A673 (cell line): ENCODE results near the gene TCF12. TPM values are rescaled to one million over a fixed set of nuclear protein-coding genes. Genes with fewer than 3 reads are reported as not detected.
A peak's percentile ranks its signal among the peaks of the same experiment; 100 is the strongest.

Experiments used
- Bru-seq: library from RNA; stranded (reverse); fragments of 400-500 nt; gene quantifications from one replicate; lab custom pipeline; 2021; lab: Mats Ljungman, UMichigan
- BruChase-seq, 2 experiments: library from RNA; stranded (reverse); fragments of 400-500 nt; gene quantifications; one replicate each; lab custom pipeline; 2021; lab: Mats Ljungman, UMichigan
- BruUV-seq: library from RNA; stranded (reverse); fragments of 400-500 nt; replicated peaks from 2 replicates; lab custom pipeline; 2021; lab: Mats Ljungman, UMichigan
- CTCF ChIA-PET: fragments of 300-600 bp; sonication (Branson Sonifier 250); formaldehyde crosslinking; loops from one replicate; lab custom pipeline; 2022; ENCODE audit warnings: antibody characterized with exemption; lab: Charles Lee
- POLR2A ChIA-PET: fragments of 300-600 bp; sonication (Branson Sonifier 250); formaldehyde crosslinking; loops from one replicate; lab custom pipeline; 2022; ENCODE audit warnings: antibody characterized with exemption; ENCODE audit not compliant: low non-redundant PET; lab: Charles Lee
- DNase-seq: peaks from one replicate; pipeline ENCODE4 v3.0.0-alpha.2; 2015; ENCODE audit warnings: low spot score
- H3K27ac ChIP-seq: fragments of 200-600 bp; sonication (generic); 2 replicates; pipeline ENCODE4 v1.5.1; 2016; ENCODE audit warnings: mixed run types, low read depth, mild to moderate bottlenecking, mixed read lengths, antibody characterized with exemption, low read length; ENCODE audit not compliant: poor library complexity, severe bottlenecking
- H3K27me3 ChIP-seq: fragments of 200-600 bp; sonication (generic); replicated peaks from 2 replicates; pipeline ENCODE4 v1.6.1; 2017; ENCODE audit warnings: mixed run types, low read depth, mild to moderate bottlenecking, mixed read lengths, antibody characterized with exemption, low read length; ENCODE audit not compliant: insufficient read depth, poor library complexity
- H3K36me3 ChIP-seq: fragments of 200-600 bp; sonication (generic); 2 replicates; pipeline ENCODE4 v1.6.1; 2016; ENCODE audit warnings: mixed run types, mild to moderate bottlenecking, mixed read lengths, antibody characterized with exemption, low read length; ENCODE audit not compliant: insufficient read depth, poor library complexity, severe bottlenecking
- H3K4me1 ChIP-seq: fragments of 200-600 bp; sonication (generic); 2 replicates; pipeline ENCODE4 v1.6.1; 2017; ENCODE audit warnings: mixed run types, mild to moderate bottlenecking, mixed read lengths, antibody characterized with exemption, low read length; ENCODE audit not compliant: insufficient read depth, poor library complexity, severe bottlenecking
- H3K4me3 ChIP-seq: fragments of 200-600 bp; sonication (generic); 2 replicates; pipeline ENCODE4 v1.5.1; 2016; ENCODE audit warnings: low read depth, mixed run types, mild to moderate bottlenecking, mixed read lengths, low read length; ENCODE audit not compliant: poor library complexity, severe bottlenecking
- H3K9me3 ChIP-seq: fragments of 200-600 bp; sonication (generic); 2 replicates; pipeline ENCODE4 v1.6.1; 2016; ENCODE audit warnings: mixed run types, low read depth, mild to moderate bottlenecking, mixed read lengths, antibody characterized with exemption, low read length; ENCODE audit not compliant: poor library complexity, severe bottlenecking
- EZH2 ChIP-seq: fragments of 200-600 bp; sonication (generic); IDR thresholded peaks from 2 replicates; pipeline ENCODE4 v1.6.1; 2017; ENCODE audit warnings: borderline replicate concordance, low read depth, mild to moderate bottlenecking, mixed read lengths, antibody characterized with exemption, low read length; ENCODE audit not compliant: poor library complexity, severe bottlenecking
- intact Hi-C: fragments of 100-400 bp; cut with micrococcal nuclease; formaldehyde crosslinking; loops from one replicate; pipeline ENCODE4 v1.10.0; 2022; ENCODE audit not compliant: unreplicated experiment
- long read RNA-seq: library from polyadenylated mRNA; stranded (forward); transcript quantifications from one replicate; pipeline ENCODE4 v2.0.0, GENCODE V29; 2022
- total RNA-seq: library from RNA; stranded (reverse); gene quantifications from 2 replicates; pipeline ENCODE4 v1.2.3, GENCODE V29; 2021
- TF ChIP-seq, protein P1 (sequence below): fragments of 300-800, 200-600 bp; sonication (generic); conservative IDR thresholded peaks from 2 replicates; pipeline ENCODE4 v1.5.1; 2017; ENCODE audit warnings: low read depth, mild to moderate bottlenecking, antibody characterized with exemption, low read length, moderate library complexity, mixed read lengths

The TCF12 gene
- total RNA-seq (331 and 351 TPM in 2 replicates), Bru-seq, nascent RNA (percentile 98 among the genes with signal in this experiment), BruChase-seq, experiment 1, labeled RNA remaining after a 2-hour chase (percentile 93 among the genes with signal in this experiment), BruChase-seq, experiment 2, labeled RNA remaining after a 6-hour chase (percentile 93 among the genes with signal in this experiment)
- long read RNA-seq, full-length matches to known transcripts: 200 of 313 reads
- long read RNA-seq, partial matches to known transcripts: 36 of 313 reads
- long read RNA-seq, other reads (novel, unspliced or antisense): 77 of 313 reads

- CTCF ChIA-PET: interaction anchor here (0.7 to 1.0 kb wide), 3 partner anchors 10 to 427 kb away, joined by 3 read pairs; no protein-coding TSS in a partner anchor
- H3K36me3 ChIP-seq: peaks cover 28% of the 10 kb centered on the region
- H3K4me1 ChIP-seq: peaks cover 25% of the 10 kb centered on the region
- TSS peak; percentile 47 for BruUV-seq
- H3K27ac ChIP-seq: peak within 1 kb of the TSS; percentile 99
- peak within 1 kb of the TSS; percentile 77 for H3K4me3 ChIP-seq
- POLR2A ChIA-PET: interaction anchor here (0.6 kb wide), 1 partner anchor 841 kb away, joined by 3 read pairs; no protein-coding TSS in a partner anchor
- H3K9me3 ChIP-seq: peaks cover 7% of the 10 kb centered on the region
- intact Hi-C loops: loop anchor here (1.0 to 10.0 kb wide), 4 partner anchors 31 to 607 kb away; no protein-coding TSS in a partner anchor
- peak; percentile 99 for DNase-seq
- H3K27me3 ChIP-seq: no peaks in the 10 kb centered on the region
- TF ChIP-seq, protein P1, sequence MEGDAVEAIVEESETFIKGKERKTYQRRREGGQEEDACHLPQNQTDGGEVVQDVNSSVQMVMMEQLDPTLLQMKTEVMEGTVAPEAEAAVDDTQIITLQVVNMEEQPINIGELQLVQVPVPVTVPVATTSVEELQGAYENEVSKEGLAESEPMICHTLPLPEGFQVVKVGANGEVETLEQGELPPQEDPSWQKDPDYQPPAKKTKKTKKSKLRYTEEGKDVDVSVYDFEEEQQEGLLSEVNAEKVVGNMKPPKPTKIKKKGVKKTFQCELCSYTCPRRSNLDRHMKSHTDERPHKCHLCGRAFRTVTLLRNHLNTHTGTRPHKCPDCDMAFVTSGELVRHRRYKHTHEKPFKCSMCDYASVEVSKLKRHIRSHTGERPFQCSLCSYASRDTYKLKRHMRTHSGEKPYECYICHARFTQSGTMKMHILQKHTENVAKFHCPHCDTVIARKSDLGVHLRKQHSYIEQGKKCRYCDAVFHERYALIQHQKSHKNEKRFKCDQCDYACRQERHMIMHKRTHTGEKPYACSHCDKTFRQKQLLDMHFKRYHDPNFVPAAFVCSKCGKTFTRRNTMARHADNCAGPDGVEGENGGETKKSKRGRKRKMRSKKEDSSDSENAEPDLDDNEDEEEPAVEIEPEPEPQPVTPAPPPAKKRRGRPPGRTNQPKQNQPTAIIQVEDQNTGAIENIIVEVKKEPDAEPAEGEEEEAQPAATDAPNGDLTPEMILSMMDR: peak; percentile 60
- no peak for TF ChIP-seq EZH2
These were observed at the start of gene TCF12 for GRCh38 chr15:56918046-56918938. TCF12 (plus strand) TSS chr15:56918644; CDS start chr15:56919914, 1,270 bp downstream.

DNA sequence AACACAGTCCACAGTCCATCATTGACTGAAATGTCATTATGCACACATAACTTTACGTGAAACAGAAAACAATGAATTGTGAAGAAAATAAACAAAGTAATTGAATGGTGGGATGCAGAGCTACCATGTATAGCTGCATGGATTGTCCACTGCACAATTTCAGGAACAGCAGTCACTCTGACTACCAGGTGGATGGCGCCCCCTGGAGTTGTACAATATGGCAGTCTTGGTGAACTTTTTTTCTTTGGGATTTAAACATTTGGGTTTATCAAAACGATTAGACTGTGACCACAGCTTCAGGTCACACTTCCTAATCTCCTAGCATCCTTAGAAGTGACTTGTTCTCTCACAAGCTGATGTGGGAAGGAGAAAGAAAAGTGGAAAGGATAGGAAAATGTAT, 48.9 kb upstream of the TCF12 start:
- H3K4me1 ChIP-seq: peaks cover 39% of the 10 kb centered on the region
- BruUV-seq: no TSS peak
- DNase-seq: peak; percentile 73
- ChIA-PET POLR2A (interaction anchor here (0.5 to 0.6 kb wide), 2 partner anchors 487 to 625 kb away, joined by 3 read pairs; no protein-coding TSS in a partner anchor), CTCF (interaction anchor here (0.6 to 1.9 kb wide), 7 partner anchors 18 to 510 kb away, joined by 3 to 20 read pairs (median 4); no protein-coding TSS in a partner anchor)
- intact Hi-C loops: loop anchor here (1.0 to 10.0 kb wide), 2 partner anchors 135 to 373 kb away; partner anchors contain the start of gene ZNF280D
- H3K4me3 ChIP-seq: no peak overlapping the region
- H3K27ac ChIP-seq: no peak overlapping the region
- no peaks in the 10 kb centered on the region for H3K9me3 ChIP-seq
- H3K36me3 ChIP-seq: no peaks in the 10 kb centered on the region
- H3K27me3 ChIP-seq: no peaks in the 10 kb centered on the region
- TF ChIP-seq, protein P1: peak; percentile 85
- TF ChIP-seq EZH2: no peak

DNA sequence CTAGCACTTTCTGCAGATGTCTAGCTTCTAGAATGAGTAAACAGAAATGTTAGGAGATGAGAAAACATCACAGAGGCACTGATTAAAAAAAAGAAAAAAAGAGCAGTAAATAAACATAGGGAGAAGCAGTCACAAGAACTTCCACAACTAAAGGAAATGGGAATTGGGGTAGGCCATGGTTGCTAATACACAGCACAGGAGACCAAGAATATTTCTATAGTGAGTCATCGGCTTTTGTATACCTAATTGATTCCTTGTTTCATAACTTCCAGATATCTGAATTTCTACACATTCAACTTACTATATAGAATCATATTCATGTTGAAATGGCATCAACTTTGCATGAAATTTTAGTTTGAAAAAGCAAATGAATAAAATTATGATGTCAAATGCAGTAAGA, 47.3 kb upstream of the TCF12 start:
- Histone ChIP-seq H3K27me3 (no peaks in the 10 kb centered on the region), H3K9me3 (no peaks in the 10 kb centered on the region), H3K4me3 (no peak overlapping the region), H3K27ac (no peak overlapping the region), H3K36me3 (no peaks in the 10 kb centered on the region), H3K4me1 (peaks cover 39% of the 10 kb centered on the region)
- POLR2A ChIA-PET: no interaction called here
- BruUV-seq: no TSS peak
- TF ChIP-seq, protein P1: no peak
- no peak for TF ChIP-seq EZH2
- DNase-seq: peak; percentile 72
- intact Hi-C loops: no loop called here
- CTCF ChIA-PET: no interaction called here
